ENCODE measurements around the gene CC2D2B.
A peak's percentile ranks its signal among the peaks of the same experiment; 100 is the strongest.
"Not testable (repeated sequence)": the region's sequence is repeated elsewhere in the genome, so short reads cannot be mapped to it uniquely, and the experiment has no call there.

CC2D2B gene, protein sequence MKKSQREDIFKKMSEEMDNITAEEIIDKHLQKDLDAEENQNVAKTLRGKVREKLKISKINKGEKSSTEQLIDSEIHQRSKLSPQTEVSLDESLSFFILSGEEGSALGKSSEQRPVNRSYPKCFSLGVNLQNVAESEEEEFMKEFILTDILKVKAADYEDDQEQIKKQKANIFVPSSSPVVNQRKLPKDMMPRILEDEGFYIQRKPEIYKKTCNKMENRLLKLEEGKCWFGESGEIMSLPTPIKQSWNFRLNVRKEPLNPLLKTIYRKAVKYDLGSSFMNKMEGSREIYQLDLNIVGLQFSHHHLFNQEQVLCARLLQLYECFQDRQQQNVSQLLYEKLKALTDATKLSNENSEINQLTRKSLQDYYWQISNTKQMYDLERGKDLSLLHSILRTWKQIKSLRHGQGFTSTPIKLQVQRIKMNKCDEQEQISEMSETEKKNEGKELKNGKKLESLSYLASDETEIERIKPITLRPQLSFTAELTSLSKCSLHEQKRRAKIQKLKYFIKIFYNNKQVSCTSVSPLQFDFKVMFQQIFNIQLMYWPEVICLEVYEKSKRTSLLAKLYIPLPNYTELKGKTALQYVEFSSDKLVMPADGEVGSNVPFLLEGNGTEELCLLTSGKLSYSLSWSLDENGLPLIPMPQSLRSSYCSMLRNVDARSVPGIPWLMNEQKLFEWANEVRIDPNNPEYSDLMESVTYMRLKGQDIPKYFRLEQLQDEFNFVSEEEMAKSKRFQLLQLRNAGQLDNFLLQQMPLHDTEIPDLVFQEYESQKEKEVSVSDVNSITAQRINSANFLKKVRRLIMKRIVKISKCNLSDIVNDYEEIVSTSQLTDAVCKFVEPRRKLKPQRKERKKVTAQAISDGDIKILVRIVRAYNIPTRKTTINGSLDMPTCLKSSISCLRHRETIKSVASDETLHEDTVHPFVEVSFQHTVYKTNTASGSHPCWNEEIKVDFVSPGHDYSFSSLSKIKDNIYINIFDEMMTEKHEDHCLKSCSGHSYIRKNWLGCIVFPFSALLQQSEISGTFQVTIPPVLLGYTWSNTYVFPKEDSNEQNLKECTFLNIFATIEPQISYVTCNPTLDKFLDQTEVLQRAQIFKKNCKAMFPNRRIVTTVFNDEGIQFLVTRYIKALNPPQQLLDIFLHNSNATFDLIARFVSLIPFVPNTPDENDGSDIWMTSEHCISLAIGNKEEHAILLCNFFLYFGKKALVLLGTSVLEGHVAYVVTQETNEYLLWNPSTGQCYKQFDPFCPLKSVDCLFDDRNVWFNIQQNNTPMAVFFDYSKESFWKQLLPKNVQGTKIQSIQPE (N-terminal part only)

DNA sequence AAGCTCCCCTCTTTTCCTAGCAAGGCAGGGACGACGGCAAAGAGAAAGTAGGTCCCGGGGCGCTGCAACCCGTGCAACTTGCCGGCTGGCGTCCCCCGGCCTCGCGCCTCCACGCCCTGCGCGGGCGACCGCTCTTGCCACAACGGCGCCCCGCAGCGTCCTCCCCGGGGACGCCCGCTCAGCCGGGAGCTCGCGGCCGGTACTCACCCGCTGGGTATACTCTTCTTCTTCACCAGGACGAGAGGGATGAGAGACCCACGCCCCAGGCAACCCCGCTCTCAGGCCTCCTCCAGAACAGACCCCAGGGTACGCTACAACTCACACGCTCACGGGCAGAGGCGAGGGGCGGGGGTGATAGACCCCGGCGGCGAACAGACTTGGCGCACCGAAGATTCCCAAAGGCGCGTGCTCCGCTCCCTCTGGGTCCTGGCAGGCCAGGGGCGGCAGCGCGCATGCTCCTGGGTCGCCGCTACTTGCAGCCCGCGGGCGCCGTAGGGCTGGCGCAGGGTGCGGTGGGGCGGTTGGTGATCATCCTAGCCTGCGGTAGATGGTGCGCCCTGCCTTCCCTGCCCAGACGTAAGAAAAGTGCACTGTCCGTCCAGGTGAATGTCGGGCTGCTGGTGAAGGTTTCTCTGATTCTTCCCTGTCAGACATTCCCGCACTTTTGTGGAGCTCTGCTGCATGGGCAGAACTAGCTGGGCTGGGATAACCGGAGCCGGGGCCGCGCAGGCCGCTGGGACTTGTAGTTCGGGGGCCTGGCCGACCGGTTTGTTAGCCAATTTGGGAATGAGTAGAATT, at the start of gene CC2D2B:
Gene CC2D2B, plus strand, starts transcription at position 520 of the 798 bp plus-strand sequence. CDS start 3,349 bp downstream, outside the sequence.
- peak; percentile 95 for DNase-seq (ENCODE audit: low spot score)

DNA sequence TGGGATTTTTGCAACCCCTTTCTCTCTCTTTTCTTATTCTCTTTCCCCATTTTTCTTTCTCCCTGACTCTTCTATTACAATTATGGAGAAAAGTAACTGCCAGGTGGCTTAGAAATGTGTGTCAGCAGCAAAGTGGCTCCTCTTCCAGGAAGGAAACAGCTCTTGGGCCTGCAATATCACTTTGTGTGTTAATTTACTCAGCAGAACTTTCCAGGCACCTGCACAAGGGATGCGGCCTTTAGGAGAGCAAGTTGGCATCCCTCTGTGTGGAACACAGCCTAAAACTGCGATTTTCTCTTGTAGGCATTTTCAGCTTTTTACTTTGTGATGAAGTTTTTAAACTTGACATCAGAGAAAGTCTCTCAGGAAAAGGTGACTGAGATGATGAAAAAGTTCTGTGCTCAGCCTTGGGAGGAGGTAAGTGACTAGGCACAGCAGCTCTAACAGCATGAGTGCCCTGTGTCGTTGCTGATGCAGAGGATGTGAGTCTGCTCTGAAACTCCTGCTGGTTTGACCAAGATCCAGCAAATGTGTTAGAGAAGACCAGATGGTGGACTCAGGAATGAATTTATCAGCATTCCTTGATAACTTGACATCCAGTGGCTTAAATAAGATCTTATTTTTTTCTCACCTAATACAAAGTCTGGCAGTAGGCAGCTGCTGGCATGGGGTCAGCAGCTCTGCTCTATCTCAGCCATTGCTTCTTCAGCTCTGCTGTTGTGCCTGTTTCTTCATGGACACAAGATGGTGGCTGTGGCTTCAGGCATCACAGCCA, 47.4 kb upstream of the CC2D2B start:
- DNase-seq (ENCODE audit: low spot score) = no peak

DNA sequence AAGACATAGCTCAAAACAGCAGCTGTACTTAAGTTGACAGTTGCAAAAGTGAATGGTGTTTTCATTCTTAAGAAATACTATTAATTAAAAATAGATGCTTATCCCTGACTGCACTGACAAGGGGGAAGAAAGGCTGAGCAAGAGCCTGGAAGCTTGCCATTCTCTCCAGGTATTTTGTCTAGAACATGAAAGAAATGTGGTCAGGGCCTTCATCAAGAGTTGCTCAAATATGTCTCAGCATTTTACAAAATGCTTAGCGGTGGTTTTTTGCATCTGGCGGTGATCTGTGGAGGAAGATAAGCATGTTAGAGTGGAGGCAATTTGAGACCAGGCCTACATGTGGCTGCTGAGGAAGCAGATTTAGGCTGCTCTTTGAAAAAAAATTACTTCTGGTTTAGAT, 46.4 kb upstream of the CC2D2B start:
- DNase-seq (ENCODE audit: low spot score) = no peak

DNA sequence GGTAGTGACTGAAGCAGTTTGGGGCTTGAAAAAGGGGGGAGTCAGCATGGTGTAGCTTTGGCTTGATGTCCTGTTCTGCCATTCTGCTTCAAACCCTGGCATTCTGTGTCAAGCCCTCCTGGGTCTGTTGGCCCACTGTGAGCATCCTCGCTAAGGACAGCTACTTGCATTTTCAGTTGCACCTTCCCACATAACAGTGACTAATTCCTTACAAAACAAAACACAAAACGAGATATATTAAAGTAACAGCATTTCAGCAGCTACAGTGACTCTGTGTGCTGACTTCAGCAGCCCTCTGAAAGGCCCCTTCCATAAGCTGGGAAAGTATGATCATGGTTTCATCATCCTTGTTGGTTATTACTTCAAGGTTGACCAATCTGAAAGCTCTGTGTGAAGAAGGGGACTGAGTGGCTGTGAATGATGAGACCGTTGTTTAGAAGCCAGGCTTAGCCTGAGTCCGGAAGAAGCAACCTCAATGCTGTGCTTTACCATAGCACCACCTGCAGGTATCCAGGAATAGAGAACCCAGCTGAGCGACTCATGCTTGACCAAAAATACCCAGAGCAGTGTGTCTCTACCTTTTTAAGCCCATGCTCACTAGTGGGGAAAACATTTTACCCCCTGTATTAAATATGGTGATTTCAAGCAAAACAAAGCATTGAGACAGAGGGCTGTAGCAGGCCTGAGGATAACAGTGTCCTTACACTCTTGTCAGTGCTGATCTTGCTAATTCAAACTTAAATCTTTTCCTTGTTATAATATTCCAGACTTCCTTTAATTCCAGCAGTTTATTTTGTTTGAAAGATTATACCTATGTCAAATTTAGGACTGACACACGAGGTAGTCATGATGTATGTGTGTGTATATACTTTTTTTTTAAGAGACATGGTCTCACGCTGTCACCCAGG, 42.6 kb upstream of the CC2D2B start:
- DNase-seq (ENCODE audit: low spot score) = peak; percentile 83

DNA sequence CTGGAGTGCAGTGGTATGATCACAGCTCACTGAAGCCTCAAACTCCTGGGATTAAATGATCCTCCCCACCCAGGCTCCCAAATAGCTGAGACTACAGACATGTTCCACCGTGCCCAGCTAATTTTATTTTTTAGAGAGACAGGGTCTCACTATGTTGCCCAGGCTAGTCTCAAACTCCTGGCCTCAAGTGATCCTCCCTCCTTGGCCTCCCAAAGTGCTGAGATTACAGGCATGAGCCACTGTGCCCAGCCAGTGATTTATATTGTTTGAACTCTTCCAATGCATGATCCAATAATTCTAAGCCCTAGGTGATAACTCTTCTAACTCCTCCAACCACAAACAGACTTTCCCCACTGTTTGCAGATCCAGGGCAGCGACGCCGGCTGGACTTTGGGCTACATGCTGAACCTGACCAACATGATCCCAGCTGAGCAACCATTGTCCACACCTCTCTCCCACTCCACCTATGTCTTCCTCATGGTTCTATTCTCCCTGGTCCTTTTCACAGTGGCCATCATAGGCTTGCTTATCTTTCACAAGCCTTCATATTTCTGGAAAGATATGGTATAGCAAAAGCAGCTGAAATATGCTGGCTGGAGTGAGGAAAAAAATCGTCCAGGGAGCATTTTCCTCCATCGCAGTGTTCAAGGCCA, 41.8 kb upstream of the CC2D2B start:
- DNase-seq (ENCODE audit: low spot score) = no peak

DNA sequence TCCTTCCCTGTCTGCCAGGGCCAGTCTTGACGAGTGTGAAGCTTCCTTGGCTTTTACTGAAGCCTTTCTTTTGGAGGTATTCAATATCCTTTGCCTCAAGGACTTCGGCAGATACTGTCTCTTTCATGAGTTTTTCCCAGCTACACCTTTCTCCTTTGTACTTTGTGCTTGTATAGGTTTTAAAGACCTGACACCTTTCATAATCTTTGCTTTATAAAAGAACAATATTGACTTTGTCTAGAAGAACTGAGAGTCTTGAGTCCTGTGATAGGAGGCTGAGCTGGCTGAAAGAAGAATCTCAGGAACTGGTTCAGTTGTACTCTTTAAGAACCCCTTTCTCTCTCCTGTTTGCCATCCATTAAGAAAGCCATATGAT, 41.3 kb upstream of the CC2D2B start:
- DNase-seq (ENCODE audit: low spot score) = no peak

DNA sequence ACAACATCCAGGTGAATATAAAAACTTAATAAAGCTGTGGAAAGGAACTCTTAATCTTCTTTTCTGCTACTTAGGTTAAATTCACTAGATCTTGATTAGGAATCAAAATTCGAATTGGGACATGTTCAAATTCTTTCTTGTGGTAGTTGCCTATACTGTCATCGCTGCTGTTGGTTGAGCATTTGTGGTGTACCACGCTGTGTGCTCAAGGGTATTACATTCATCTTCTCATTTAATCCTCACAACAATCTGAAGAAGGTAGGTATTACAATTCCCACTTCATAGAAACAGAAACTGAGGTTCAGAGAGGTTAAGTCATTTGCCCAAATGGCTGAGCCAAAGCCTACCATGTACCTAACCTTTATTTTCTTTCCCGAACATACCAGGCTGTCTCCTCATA, 39.9 kb upstream of the CC2D2B start:
- DNase-seq (ENCODE audit: low spot score) = no peak

DNA sequence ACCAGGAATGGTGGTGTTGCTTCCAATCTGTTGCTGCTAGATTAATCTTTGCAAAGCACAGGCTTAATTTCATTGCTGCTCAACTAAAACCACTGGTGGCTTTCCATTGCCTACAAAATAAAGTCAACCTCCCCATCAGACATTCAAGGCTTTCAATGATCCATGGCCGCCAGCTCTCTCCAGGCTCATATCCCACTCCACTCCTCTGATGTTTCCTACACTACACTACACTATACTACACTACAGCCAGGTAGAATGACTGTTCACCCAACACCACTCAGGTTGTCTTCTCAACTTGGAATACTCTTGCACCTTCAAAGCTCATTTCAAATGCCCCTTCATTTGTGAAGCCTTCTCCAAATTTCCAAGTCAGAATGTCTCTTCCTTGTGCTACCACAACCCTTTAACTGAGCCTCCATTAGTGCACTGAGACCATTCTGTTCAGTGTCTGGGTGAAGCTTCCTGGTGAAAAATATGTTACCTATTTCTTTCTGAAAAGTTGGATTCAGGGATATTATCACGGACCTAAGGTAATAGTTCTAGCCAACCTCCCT, 35.5 kb upstream of the CC2D2B start:
- no peak for DNase-seq (ENCODE audit: low spot score)

DNA sequence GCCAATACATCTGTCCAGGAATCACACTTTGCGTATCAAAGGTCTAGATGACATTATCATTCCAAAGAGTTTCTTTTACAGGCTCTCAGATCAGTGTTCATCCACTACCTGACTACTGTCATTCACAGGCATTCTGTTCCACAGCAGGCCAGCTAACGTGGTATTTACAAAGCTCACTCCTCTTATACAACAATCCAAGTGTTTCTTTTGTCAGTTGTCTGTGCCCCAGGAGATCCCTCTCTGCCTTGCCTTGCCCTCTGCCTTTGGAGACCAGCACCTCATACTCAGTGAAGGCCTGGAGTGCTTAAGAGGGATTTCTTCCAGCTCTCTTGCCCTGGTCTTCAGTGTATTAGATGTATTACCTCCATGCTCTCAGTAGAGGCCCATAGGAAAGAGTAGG, 34.6 kb upstream of the CC2D2B start:
- DNase-seq (ENCODE audit: low spot score) = no peak

DNA sequence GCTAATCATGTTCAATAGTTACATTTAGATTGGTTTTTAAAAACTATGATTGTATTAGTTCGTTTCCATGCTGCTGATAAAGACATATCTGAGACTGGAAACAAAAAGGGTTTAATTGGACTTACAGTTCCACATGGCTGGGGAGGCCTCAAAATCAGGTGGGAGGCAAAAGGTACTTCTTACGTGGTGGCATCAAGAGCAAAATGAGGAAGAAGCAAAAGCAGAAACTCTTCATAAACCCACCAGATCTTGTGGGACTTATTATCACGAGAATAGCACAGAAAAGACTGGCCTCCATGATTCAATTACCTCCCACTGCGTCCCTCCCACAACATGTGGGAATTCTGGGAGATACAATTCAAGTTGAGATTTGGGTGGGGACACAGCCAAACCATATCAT, 34.1 kb upstream of the CC2D2B start:
- DNase-seq (ENCODE audit: low spot score) = no peak

DNA sequence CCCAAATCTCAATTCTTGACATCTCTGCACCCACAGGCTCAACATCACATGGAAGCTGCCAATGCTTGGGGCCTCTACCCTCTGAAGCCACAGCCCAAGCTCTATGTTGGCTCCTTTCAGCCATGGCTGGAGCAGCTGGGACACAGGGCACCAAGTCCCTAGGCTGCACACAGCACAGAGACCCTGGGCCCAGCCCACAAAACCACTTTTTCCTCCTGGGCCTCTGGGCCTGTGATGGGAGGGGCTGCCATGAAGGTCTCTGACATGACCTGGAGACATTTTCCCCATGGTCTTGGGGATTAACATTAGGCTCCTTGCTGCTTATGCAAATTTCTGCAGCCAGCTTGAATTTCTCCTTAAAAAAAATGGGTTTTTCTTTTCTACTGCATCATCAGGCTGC, 33.0 kb upstream of the CC2D2B start:
- not testable (repeated sequence) for DNase-seq (ENCODE audit: low spot score)

DNA sequence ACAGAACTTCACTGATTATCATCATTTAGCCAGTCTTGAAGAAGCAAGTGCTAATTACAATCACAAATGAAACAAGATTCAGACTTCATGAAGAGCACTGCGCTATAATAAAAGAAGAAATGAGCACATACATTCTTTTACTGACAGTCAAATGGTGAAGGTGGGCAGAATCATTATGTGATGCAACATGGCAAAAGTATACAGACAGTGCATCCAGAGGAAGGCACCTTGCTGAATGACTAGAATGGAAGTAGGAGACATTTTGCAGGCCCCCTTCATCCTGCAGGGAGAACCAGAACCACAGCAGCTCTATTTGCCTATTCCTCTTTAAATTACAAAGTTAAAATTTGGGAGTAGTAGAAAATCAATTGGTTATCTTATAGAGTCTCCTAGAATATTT, 31.0 kb upstream of the CC2D2B start:
- DNase-seq (ENCODE audit: low spot score) = no peak

DNA sequence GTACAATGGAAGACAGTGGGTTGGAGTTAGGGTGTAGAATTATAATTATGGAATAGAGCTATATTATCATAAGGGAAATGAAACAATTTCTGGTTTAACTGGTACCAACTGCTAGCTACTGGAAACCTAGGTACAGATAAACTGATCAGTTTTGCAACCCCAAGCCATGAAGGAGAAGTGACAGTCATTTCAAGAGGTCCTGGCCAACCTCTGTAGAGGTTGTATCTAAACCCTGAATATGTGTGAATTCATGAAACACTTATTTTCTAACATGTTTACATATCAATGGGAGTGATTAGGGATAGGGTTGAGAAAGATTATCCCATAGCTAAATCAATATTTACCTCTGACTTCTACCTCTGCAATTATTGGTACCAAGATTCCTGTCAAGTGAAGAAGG, 29.9 kb upstream of the CC2D2B start:
- no peak for DNase-seq (ENCODE audit: low spot score)

DNA sequence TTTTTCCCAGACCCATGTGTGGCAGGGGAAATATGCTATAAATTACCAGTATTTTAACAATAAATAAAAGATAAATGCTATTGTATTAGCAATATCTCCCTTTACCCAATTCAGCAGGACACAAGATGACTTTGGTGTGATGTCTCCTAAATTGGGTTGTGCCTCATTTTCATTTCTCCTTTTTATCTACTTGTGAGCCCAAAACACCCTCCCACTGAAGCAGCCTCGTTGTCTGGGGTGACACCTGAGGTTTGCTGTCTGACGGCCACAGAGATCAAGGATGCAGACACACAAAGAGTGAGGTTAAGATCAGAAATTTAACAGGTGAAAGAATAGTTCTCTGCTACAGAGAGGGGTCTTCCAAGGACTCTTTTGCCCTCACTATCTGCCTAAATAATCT, 27.1 kb upstream of the CC2D2B start:
- DNase-seq (ENCODE audit: low spot score) = no peak

DNA sequence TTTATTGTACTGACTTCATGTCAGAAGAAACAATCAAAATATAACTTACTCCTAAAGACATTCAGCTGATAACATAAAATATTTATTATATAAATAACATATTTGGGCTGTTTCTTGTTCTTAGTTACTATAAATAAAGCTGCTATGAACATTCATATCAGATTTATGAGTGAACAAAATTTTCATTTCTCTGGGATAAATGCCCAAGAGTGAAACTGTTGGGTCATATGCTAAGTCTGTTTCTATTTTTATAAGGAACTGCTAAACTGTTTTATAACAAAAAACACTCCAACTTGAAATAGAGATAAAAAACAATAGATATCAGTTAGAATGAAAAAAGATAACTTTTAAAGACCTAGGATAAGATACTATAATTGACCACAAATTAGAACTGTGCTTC, 26.5 kb upstream of the CC2D2B start:
- peak; percentile 9 for DNase-seq (ENCODE audit: low spot score)

DNA sequence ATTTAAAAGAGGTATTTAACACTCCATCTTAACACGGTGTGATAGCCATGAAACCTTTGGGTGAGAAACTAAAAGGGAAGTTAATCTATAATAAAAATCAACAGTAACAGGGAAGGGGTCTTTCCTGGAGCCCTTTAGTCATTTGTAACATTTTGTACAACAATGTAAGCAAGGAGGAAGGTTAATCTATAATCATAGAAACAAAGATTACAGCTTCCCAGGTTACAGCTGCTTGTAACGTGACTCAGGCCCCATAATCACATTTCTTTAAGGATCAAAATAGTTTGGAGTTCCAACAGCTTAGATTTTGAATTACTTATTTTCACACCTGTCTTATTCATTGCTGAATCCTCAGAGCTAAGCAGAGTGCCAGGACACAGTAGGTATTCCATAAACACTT, 17.9 kb upstream of the CC2D2B start:
- no peak for DNase-seq (ENCODE audit: low spot score)

DNA sequence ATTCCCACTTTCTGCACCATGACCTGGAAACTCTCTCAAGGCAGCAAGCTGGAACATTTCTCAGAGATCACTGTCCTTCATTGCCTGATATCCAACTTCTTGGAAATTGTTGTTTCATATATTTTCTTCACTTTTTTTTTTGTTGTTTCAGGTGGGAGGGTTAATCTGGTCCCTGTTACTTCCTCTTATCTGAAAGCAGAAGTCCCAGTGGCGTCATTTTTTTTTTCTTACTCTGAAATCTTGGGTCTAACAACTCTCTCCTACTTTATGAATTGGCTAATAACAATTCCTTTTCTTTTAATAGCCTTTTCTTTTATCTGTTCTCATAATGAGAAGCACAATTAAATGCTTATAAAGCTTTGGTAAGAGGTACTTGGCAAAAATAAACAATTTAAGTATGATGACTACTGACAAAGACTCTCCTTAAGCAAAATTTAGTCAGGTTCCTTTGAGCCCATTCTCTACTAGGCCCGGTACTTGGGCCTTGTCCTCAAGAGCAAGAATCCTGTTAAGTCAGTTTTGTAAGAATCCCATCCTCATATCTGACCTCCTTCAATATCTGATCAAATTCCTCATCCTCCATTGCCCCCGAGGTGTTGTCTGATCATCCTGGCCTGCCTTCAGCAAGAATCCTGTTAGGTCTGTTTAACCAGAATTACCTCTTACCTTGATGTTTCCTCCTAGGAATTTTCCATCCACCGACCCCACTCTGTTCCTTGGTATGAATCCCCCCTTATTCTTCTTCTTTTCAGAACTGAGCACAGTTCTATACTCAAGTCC, 11.5 kb upstream of the CC2D2B start:
- no peak for DNase-seq (ENCODE audit: low spot score)

Data from GM03348 (cell line).